ENCODE data around the gene SPINK9.

Gene SPINK9

GRCh38 chr5:148309019-148309418 is 26.3 kb upstream of the SPINK9 start:
- Histone ChIP-seq H3K27ac (no peak overlapping the region), H3K4me3 (ENCODE audit: low read depth, low read length) (no peak overlapping the region), H3K9me3 (ENCODE audit: control insufficient read depth, low read length) (no peaks in the 10 kb centered on the region), H3K27me3 (ENCODE audit: control insufficient read depth, insufficient read depth, low read length) (no peaks in the 10 kb centered on the region), H3K4me2 (ENCODE audit: low read length) (no peak overlapping the region), H3K79me2 (no peaks in the 10 kb centered on the region), H3K36me3 (ENCODE audit: control insufficient read depth, insufficient read depth, low read length) (no peaks in the 10 kb centered on the region), H3K4me1 (no peaks in the 10 kb centered on the region), H3K9ac (no peak overlapping the region), H2AFZ (no peak overlapping the region)
- no peak for TF ChIP-seq CTCF (IDR thresholded peaks at IDR 0.05)

- Histone ChIP-seq H3K36me3 (ENCODE audit: control insufficient read depth, insufficient read depth, low read length) (no peaks in the 10 kb centered on the region), H3K9ac (no peak overlapping the region), H3K27ac (no peak overlapping the region), H3K4me3 (ENCODE audit: low read depth, low read length) (no peak overlapping the region), H3K27me3 (ENCODE audit: control insufficient read depth, insufficient read depth, low read length) (no peaks in the 10 kb centered on the region), H2AFZ (no peak overlapping the region), H3K4me2 (ENCODE audit: low read length) (no peak overlapping the region), H3K9me3 (ENCODE audit: control insufficient read depth, low read length) (no peaks in the 10 kb centered on the region), H3K79me2 (no peaks in the 10 kb centered on the region), H3K4me1 (no peaks in the 10 kb centered on the region)
- no peak for TF ChIP-seq CTCF (IDR thresholded peaks at IDR 0.05)
These were observed 25.6 kb upstream of the SPINK9 start for GRCh38 chr5:148309746-148310145.

GRCh38 chr5:148311484-148311883 is 23.9 kb upstream of the SPINK9 start:
- Histone ChIP-seq H3K9ac (no peak overlapping the region), H3K27me3 (ENCODE audit: control insufficient read depth, insufficient read depth, low read length) (no peaks in the 10 kb centered on the region), H3K9me3 (ENCODE audit: control insufficient read depth, low read length) (no peaks in the 10 kb centered on the region), H3K4me3 (ENCODE audit: low read depth, low read length) (no peak overlapping the region), H3K4me2 (ENCODE audit: low read length) (no peak overlapping the region), H3K79me2 (no peaks in the 10 kb centered on the region), H2AFZ (no peak overlapping the region), H3K4me1 (no peaks in the 10 kb centered on the region), H3K27ac (no peak overlapping the region), H3K36me3 (ENCODE audit: control insufficient read depth, insufficient read depth, low read length) (no peaks in the 10 kb centered on the region)
- TF ChIP-seq CTCF (IDR thresholded peaks at IDR 0.05): no peak

- Histone ChIP-seq H3K79me2 (no peaks in the 10 kb centered on the region), H3K9me3 (ENCODE audit: control insufficient read depth, low read length) (no peaks in the 10 kb centered on the region), H3K4me1 (no peaks in the 10 kb centered on the region), H3K4me3 (ENCODE audit: low read depth, low read length) (no peak within 1 kb of the TSS), H3K4me2 (ENCODE audit: low read length) (no peak within 1 kb of the TSS), H3K27me3 (ENCODE audit: control insufficient read depth, insufficient read depth, low read length) (no peaks in the 10 kb centered on the region), H2AFZ (no peak within 1 kb of the TSS), H3K9ac (no peak within 1 kb of the TSS), H3K36me3 (ENCODE audit: control insufficient read depth, insufficient read depth, low read length) (no peaks in the 10 kb centered on the region), H3K27ac (no peak within 1 kb of the TSS)
- TF ChIP-seq CTCF (IDR thresholded peaks at IDR 0.05): no peak
These were observed 23.2 kb upstream of the SPINK9 start, which contains the start of gene SPINK7 for GRCh38 chr5:148312153-148312552. TSS of gene SPINK7 (plus strand) at chr5:148312423. CDS start at chr5:148312484, 61 bp downstream.

- Histone ChIP-seq H3K4me1 (no peaks in the 10 kb centered on the region), H3K36me3 (ENCODE audit: control insufficient read depth, insufficient read depth, low read length) (no peaks in the 10 kb centered on the region), H3K9ac (no peak overlapping the region), H3K4me2 (ENCODE audit: low read length) (no peak overlapping the region), H3K9me3 (ENCODE audit: control insufficient read depth, low read length) (no peaks in the 10 kb centered on the region), H3K4me3 (ENCODE audit: low read depth, low read length) (no peak overlapping the region), H3K27me3 (ENCODE audit: control insufficient read depth, insufficient read depth, low read length) (no peaks in the 10 kb centered on the region), H3K27ac (no peak overlapping the region), H2AFZ (no peak overlapping the region), H3K79me2 (no peaks in the 10 kb centered on the region)
- TF ChIP-seq CTCF (IDR thresholded peaks at IDR 0.05): no peak
These were observed 21.2 kb upstream of the SPINK9 start for GRCh38 chr5:148314187-148314586.

All from parathyroid adenoma (tissue), 2 donors.